AG08395 (cell line): ENCODE measurements around the gene ZEB2.

ENCODE experiments used
- DNase-seq: peaks from one replicate; pipeline ENCODE4 v3.0.0; 2012; ENCODE audit warnings: mixed read lengths, low spot score

Gene ZEB2

GRCh38 chr2:144351687-144352086 is 168.2 kb downstream of the ZEB2 start:
- no peak for DNase-seq

- DNase-seq: no peak
These were observed 169.6 kb downstream of the ZEB2 start for GRCh38 chr2:144350151-144350802.

- DNase-seq: no peak
These were observed 170.2 kb downstream of the ZEB2 start for GRCh38 chr2:144349674-144350073.

GRCh38 chr2:144348846-144349245 is 171.1 kb downstream of the ZEB2 start:
- DNase-seq: no peak

- no peak for DNase-seq
These were observed 173.7 kb downstream of the ZEB2 start for GRCh38 chr2:144346229-144346628.

- no peak for DNase-seq
These were observed 176.8 kb downstream of the ZEB2 start for GRCh38 chr2:144343145-144343544.

- DNase-seq: no peak
These were observed 178.4 kb downstream of the ZEB2 start for GRCh38 chr2:144341538-144341937.

- DNase-seq: no peak
These were observed 180.9 kb downstream of the ZEB2 start for GRCh38 chr2:144339048-144339447.

- no peak for DNase-seq
These were observed 185.4 kb downstream of the ZEB2 start for GRCh38 chr2:144334551-144334950.
